ENCODE results near the gene ALK. TPM values are rescaled to one million over a fixed set of nuclear protein-coding genes. Genes with fewer than 3 reads are reported as not detected.
A peak's percentile ranks its signal among the peaks of the same experiment; 100 is the strongest.

Gene ALK
- polyA plus RNA-seq, 1 of the 3 experiments (the other 2 are of a cell fraction), result 0.30 TPM

- H3K36me3 ChIP-seq (replicated peaks in 1 of 2; ENCODE audit: control insufficient read depth in 1 of 2, insufficient read depth in 2 of 2, low read length in 1 of 2), result no peaks in the 10 kb centered on the region
- CTCF ChIA-PET, result interaction anchor here (1.3 to 1.5 kb wide), 2 partner anchors 10 to 45 kb away, joined by 3 read pairs; no protein-coding TSS in a partner anchor
- H3K4me1 ChIP-seq (ENCODE audit: control insufficient read depth in 1 of 2, insufficient read depth in 2 of 2, low read depth in 1 of 2, low read length in 1 of 2), result peaks cover 0 to 46% of the 10 kb centered on the region in 2 experiments; a peak in 1 of 4 replicates
- no peak overlapping the region for H3K9ac ChIP-seq
- no peak overlapping the region for H3K4me3 ChIP-seq (ENCODE audit: low read depth in 2 of 2, low read length in 1 of 2)
- H4K20me1 ChIP-seq (ENCODE audit: insufficient read depth), result no peaks in the 10 kb centered on the region
- H3K9me3 ChIP-seq, result no peaks in the 10 kb centered on the region
- H3F3A ChIP-seq (replicated peaks; ENCODE audit: insufficient read depth), result no peaks in the 10 kb centered on the region
- H3K79me2 ChIP-seq (ENCODE audit: insufficient read depth), result no peaks in the 10 kb centered on the region
- POLR2A ChIA-PET, result interaction anchor here (0.7 to 2.2 kb wide), 2 partner anchors 12 to 23 kb away, joined by 3 to 10 read pairs; no protein-coding TSS in a partner anchor
- no peaks in the 10 kb centered on the region for H3K9me2 ChIP-seq
- H3K27me3 ChIP-seq (ENCODE audit: insufficient read depth), result peaks cover 6% of the 10 kb centered on the region; the same call in 1 of the 2 replicates
- H2AFZ ChIP-seq (ENCODE audit: low read depth), result no peak overlapping the region
- H3K4me2 ChIP-seq, result no peak overlapping the region
- TF ChIP-seq RFX5 (IDR thresholded peaks at IDR 0.05; ENCODE audit: low read length) (no peak), POLR2AphosphoS5 (IDR thresholded peaks at IDR 0.05; ENCODE audit: low read depth, low read length) (no peak), FOSL2 (IDR thresholded peaks at IDR 0.05; ENCODE audit: borderline replicate concordance, low read depth) (no peak), EP300 (IDR thresholded peaks at IDR 0.05; ENCODE audit: borderline replicate concordance in 1 of 2, low read depth in 1 of 2, low read length in 1 of 2) (no peak), MEF2A (IDR thresholded peaks at IDR 0.05; ENCODE audit: borderline replicate concordance, low read depth) (no peak), PBX3 (IDR thresholded peaks at IDR 0.05) (no peak), YY1 (IDR thresholded peaks at IDR 0.05; ENCODE audit: low read depth) (no peak), TAF1 (IDR thresholded peaks at IDR 0.05; ENCODE audit: borderline replicate concordance, low read depth, low read length) (no peak), NRF1 (IDR thresholded peaks at IDR 0.05; ENCODE audit: low read depth, low read length) (no peak), RCOR1 (IDR thresholded peaks at IDR 0.05; ENCODE audit: low read length) (no peak), EZH2phosphoT487 (IDR thresholded peaks at IDR 0.05; ENCODE audit: borderline replicate concordance, low read depth) (no peak), JUND (IDR thresholded peaks at IDR 0.05) (no peak)
- TF ChIP-seq, protein P1, sequence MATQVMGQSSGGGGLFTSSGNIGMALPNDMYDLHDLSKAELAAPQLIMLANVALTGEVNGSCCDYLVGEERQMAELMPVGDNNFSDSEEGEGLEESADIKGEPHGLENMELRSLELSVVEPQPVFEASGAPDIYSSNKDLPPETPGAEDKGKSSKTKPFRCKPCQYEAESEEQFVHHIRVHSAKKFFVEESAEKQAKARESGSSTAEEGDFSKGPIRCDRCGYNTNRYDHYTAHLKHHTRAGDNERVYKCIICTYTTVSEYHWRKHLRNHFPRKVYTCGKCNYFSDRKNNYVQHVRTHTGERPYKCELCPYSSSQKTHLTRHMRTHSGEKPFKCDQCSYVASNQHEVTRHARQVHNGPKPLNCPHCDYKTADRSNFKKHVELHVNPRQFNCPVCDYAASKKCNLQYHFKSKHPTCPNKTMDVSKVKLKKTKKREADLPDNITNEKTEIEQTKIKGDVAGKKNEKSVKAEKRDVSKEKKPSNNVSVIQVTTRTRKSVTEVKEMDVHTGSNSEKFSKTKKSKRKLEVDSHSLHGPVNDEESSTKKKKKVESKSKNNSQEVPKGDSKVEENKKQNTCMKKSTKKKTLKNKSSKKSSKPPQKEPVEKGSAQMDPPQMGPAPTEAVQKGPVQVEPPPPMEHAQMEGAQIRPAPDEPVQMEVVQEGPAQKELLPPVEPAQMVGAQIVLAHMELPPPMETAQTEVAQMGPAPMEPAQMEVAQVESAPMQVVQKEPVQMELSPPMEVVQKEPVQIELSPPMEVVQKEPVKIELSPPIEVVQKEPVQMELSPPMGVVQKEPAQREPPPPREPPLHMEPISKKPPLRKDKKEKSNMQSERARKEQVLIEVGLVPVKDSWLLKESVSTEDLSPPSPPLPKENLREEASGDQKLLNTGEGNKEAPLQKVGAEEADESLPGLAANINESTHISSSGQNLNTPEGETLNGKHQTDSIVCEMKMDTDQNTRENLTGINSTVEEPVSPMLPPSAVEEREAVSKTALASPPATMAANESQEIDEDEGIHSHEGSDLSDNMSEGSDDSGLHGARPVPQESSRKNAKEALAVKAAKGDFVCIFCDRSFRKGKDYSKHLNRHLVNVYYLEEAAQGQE (IDR thresholded peaks at IDR 0.05; ENCODE audit: low read depth, low read length), result no peak
- no peak for DNase-seq
- 56% methylated on average over 7 of the region's 7 CpGs for WGBS (ENCODE audit: low lambda C conversion rate)
- H3K27ac ChIP-seq (ENCODE audit: low read depth in 2 of 2, low read length in 1 of 2), result peak overlapping the region in 1 of 2 experiments; percentile 85; a peak in 1 of 4 replicates
Measured at GRCh38 chr2:29250977-29251376, 670.4 kb downstream of the ALK start.
